IMR-90 (cell line): ENCODE measurements around the gene APOL3.

Experiments used
- FOS ChIP-seq: fragments of 150-350 bp; IDR thresholded peaks from 2 replicates; pipeline ENCODE4 v1.6.1; 2016; ENCODE audit warnings: low read depth, low read length
- MXI1 ChIP-seq: IDR thresholded peaks from 2 replicates; pipeline ENCODE4 v1.6.1; 2012; ENCODE audit warnings: low read depth, mild to moderate bottlenecking, low read length, moderate library complexity, borderline replicate concordance
- POLR2A ChIP-seq: IDR thresholded peaks from 2 replicates; pipeline ENCODE4 v1.6.1; 2012; ENCODE audit warnings: mild to moderate bottlenecking, low read depth, low read length
- SMC3 ChIP-seq: fragments of 150-350 bp; IDR thresholded peaks from 2 replicates; pipeline ENCODE4 v1.6.1; 2016; ENCODE audit warnings: low read depth, mild to moderate bottlenecking, antibody characterized with exemption, low read length, moderate library complexity
- TF ChIP-seq, protein P1 (sequence below): conservative IDR thresholded peaks from 2 replicates; pipeline ENCODE4 v1.5.1; 2012; ENCODE audit warnings: mild to moderate bottlenecking, low read depth, low read length, improper control_type of control experiment

DNA sequence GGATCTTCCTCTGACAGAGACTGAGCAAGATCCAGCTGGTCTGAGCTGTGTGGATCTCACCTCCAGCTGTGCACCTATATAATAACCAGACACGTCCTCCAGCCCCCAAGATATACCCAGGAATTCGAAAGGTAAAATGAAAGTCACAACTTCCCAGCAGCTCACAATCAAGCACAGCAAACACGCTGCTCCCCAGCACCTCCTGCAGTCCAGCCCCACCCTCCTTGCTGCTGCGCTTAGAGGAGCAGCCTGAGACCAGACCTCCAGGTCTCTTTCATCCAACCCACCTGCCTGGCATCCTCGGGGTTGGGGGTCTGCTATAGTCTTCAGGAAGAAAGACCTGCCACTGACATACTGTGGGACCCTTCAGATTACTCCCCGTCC lies 44.1 kb upstream of the APOL3 start:
- TF ChIP-seq FOS (no peak), POLR2A (no peak), MXI1 (no peak), SMC3 (no peak)
- TF ChIP-seq, protein P1, sequence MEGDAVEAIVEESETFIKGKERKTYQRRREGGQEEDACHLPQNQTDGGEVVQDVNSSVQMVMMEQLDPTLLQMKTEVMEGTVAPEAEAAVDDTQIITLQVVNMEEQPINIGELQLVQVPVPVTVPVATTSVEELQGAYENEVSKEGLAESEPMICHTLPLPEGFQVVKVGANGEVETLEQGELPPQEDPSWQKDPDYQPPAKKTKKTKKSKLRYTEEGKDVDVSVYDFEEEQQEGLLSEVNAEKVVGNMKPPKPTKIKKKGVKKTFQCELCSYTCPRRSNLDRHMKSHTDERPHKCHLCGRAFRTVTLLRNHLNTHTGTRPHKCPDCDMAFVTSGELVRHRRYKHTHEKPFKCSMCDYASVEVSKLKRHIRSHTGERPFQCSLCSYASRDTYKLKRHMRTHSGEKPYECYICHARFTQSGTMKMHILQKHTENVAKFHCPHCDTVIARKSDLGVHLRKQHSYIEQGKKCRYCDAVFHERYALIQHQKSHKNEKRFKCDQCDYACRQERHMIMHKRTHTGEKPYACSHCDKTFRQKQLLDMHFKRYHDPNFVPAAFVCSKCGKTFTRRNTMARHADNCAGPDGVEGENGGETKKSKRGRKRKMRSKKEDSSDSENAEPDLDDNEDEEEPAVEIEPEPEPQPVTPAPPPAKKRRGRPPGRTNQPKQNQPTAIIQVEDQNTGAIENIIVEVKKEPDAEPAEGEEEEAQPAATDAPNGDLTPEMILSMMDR: no peak
